Stimulated activated CD4-positive, alpha-beta T cell treated with anti-CD3 and anti-CD28 coated beads, TNF-alpha, amount 100 ng/mL, for 4 hours (primary cell): ENCODE measurements around the gene HOXD11.
A peak's percentile ranks its signal among the peaks of the same experiment; 100 is the strongest.

Source experiments
- DNase-seq, 3 experiments: peaks; one replicate each; pipeline ENCODE4 v3.0.0-alpha.2; 2020; ENCODE audit warnings: low read depth in 3 of 3

The HOXD11 gene

GRCh38 chr2:176120364-176121189, 13.5 kb downstream of the HOXD11 start:
- DNase-seq = no peak

GRCh38 chr2:176121190-176122051, 14.3 kb downstream of the HOXD11 start:
- DNase-seq = no peak

- DNase-seq = no peak
These were observed 15.1 kb downstream of the HOXD11 start for GRCh38 chr2:176122052-176122682.

GRCh38 chr2:176122683-176123410, 15.8 kb downstream of the HOXD11 start, which contains the start of gene HOXD9:
HOXD9 (plus strand) TSS chr2:176122719; CDS start chr2:176122769, 50 bp downstream.
- no peak for DNase-seq

- no peak for DNase-seq
These were observed 16.5 kb downstream of the HOXD11 start for GRCh38 chr2:176123411-176124109.

GRCh38 chr2:176124110-176124946, 17.2 kb downstream of the HOXD11 start:
- DNase-seq = no peak

- no peak for DNase-seq
These were observed 18.1 kb downstream of the HOXD11 start for GRCh38 chr2:176124947-176125771.

- DNase-seq = no peak
These were observed 18.6 kb downstream of the HOXD11 start for GRCh38 chr2:176125772-176126054.

GRCh38 chr2:176126929-176127773, 20.1 kb downstream of the HOXD11 start:
- DNase-seq = peak; percentile 32 to 47 (median 45)

- no peak for DNase-seq
These were observed 20.6 kb downstream of the HOXD11 start for GRCh38 chr2:176127774-176128072.

- no peak for DNase-seq
These were observed 21.3 kb downstream of the HOXD11 start for GRCh38 chr2:176128172-176128981.

- no peak for DNase-seq
These were observed 22.1 kb downstream of the HOXD11 start, which contains the start of gene HOXD8 for GRCh38 chr2:176128982-176129796. HOXD8 (plus strand) TSS chr2:176129705; CDS start chr2:176130367, 662 bp downstream.

GRCh38 chr2:176129813-176130146, 22.7 kb downstream of the HOXD11 start:
- DNase-seq = no peak

- DNase-seq = no peak
These were observed 23.3 kb downstream of the HOXD11 start for GRCh38 chr2:176130147-176130956.

- no peak for DNase-seq
These were observed 24.1 kb downstream of the HOXD11 start for GRCh38 chr2:176130957-176131847.
